Smooth muscle cell (in vitro differentiated cells): ENCODE results near the gene ASCL1. TPM values are rescaled to one million over a fixed set of nuclear protein-coding genes. Genes with fewer than 3 reads are reported as not detected.

ENCODE experiments used
- DNase-seq: peaks from one replicate; lab custom pipeline; 2025; ENCODE audit not compliant: unreplicated experiment; lab: John Stamatoyannopoulos, UW
- H2AFZ ChIP-seq: fragments of 200-600 bp; sonication (generic); 2 replicates; pipeline ENCODE4 v1.6.0; 2016; ENCODE audit warnings: antibody characterized with exemption, low read depth, mild to moderate bottlenecking
- H3F3A ChIP-seq: fragments of 200-600 bp; sonication (generic); 2 replicates; pipeline ENCODE4 v1.6.0; 2017; ENCODE audit warnings: antibody characterized with exemption, low read depth
- H3K27ac ChIP-seq: fragments of 200-600 bp; sonication (generic); 2 replicates; pipeline ENCODE4 v1.5.1; 2016; ENCODE audit warnings: low read depth, mild to moderate bottlenecking
- H3K27me3 ChIP-seq: fragments of 200-600 bp; sonication (generic); 2 replicates; pipeline ENCODE4 v1.6.1; 2016; ENCODE audit warnings: low read depth, mild to moderate bottlenecking
- H3K36me3 ChIP-seq: fragments of 200-600 bp; sonication (generic); 2 replicates; pipeline ENCODE4 v1.5.1; 2016; ENCODE audit warnings: low read depth
- H3K4me1 ChIP-seq: fragments of 200-600 bp; sonication (generic); 2 replicates; pipeline ENCODE4 v1.5.1; 2016; ENCODE audit warnings: low read depth
- H3K4me2 ChIP-seq: fragments of 200-600 bp; sonication (generic); 2 replicates; pipeline ENCODE4 v1.6.0; 2016; ENCODE audit warnings: mild to moderate bottlenecking
- H3K4me3 ChIP-seq: fragments of 200-600 bp; sonication (generic); 2 replicates; pipeline ENCODE4 v1.5.1; 2016; ENCODE audit warnings: mild to moderate bottlenecking
- H3K79me2 ChIP-seq: fragments of 200-600 bp; sonication (generic); 2 replicates; pipeline ENCODE4 v1.6.0; 2016; ENCODE audit warnings: low read depth, mild to moderate bottlenecking
- H3K9ac ChIP-seq: fragments of 200-600 bp; sonication (generic); 2 replicates; pipeline ENCODE4 v1.6.0; 2016; ENCODE audit warnings: low read depth
- H3K9me3 ChIP-seq: fragments of 200-600 bp; sonication (generic); replicated peaks from 2 replicates; pipeline ENCODE4 v1.5.1; 2016; ENCODE audit warnings: low read depth
- H4K20me1 ChIP-seq: fragments of 200-600 bp; sonication (generic); 2 replicates; pipeline ENCODE4 v1.6.0; 2016; ENCODE audit warnings: low read depth
- WGBS: methylation state at CpG from one replicate; pipeline ENCODE4 v1.1.7; 2016; ENCODE audit warnings: low lambda C conversion rate; 5-methylcytosine and 5-hydroxymethylcytosine counted together
- polyA plus RNA-seq: library from polyadenylated mRNA; unstranded; fragments of >200 nt; fragmentation: Nextera tagmentation; extraction: Ambion mirVana; gene quantifications from 2 replicates; pipeline ENCODE4 v1.2.1, GENCODE V29; 2016
- total RNA-seq: library from RNA; depleted of rRNA; stranded (reverse); fragments of >200 nt; gene quantifications from 2 replicates; pipeline ENCODE4 v1.2.3, GENCODE V29; 2014
- TF ChIP-seq, protein P1 (sequence below): fragments of 200-600 bp; sonication (generic); IDR thresholded peaks from 2 replicates; pipeline ENCODE4 v1.5.1; 2017; ENCODE audit warnings: borderline replicate concordance, mild to moderate bottlenecking, antibody characterized with exemption; ENCODE audit not compliant: insufficient read depth, poor library complexity, severe bottlenecking

ASCL1 gene
- total and polyA plus RNA-seq, 2 experiments from 2014 or later: not detected

- Histone ChIP-seq H3K36me3 (no peaks in the 10 kb centered on the region), H3K9ac (no peak overlapping the region), H3K9me3 (no peaks in the 10 kb centered on the region), H3K79me2 (no peaks in the 10 kb centered on the region), H3K4me1 (no peaks in the 10 kb centered on the region), H3F3A (no peaks in the 10 kb centered on the region), H3K27ac (no peak overlapping the region), H4K20me1 (no peaks in the 10 kb centered on the region), H3K27me3 (peaks cover 46% of the 10 kb centered on the region), H2AFZ (no peak overlapping the region), H3K4me2 (no peak overlapping the region), H3K4me3 (no peak overlapping the region)
- TF ChIP-seq, protein P1, sequence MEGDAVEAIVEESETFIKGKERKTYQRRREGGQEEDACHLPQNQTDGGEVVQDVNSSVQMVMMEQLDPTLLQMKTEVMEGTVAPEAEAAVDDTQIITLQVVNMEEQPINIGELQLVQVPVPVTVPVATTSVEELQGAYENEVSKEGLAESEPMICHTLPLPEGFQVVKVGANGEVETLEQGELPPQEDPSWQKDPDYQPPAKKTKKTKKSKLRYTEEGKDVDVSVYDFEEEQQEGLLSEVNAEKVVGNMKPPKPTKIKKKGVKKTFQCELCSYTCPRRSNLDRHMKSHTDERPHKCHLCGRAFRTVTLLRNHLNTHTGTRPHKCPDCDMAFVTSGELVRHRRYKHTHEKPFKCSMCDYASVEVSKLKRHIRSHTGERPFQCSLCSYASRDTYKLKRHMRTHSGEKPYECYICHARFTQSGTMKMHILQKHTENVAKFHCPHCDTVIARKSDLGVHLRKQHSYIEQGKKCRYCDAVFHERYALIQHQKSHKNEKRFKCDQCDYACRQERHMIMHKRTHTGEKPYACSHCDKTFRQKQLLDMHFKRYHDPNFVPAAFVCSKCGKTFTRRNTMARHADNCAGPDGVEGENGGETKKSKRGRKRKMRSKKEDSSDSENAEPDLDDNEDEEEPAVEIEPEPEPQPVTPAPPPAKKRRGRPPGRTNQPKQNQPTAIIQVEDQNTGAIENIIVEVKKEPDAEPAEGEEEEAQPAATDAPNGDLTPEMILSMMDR: no peak
- DNase-seq: no peak
Observed at GRCh38 chr12:102920271-102920670, 37.2 kb upstream of the ASCL1 start.

- TF ChIP-seq, protein P1: no peak
- Histone ChIP-seq H2AFZ (no peak overlapping the region), H3K36me3 (no peaks in the 10 kb centered on the region), H3K27me3 (peaks cover 50% of the 10 kb centered on the region), H3K4me3 (no peak overlapping the region), H3K79me2 (no peaks in the 10 kb centered on the region), H3K4me2 (no peak overlapping the region), H3K4me1 (no peaks in the 10 kb centered on the region), H3K9me3 (no peaks in the 10 kb centered on the region), H3K27ac (no peak overlapping the region), H3K9ac (no peak overlapping the region), H4K20me1 (no peaks in the 10 kb centered on the region), H3F3A (no peaks in the 10 kb centered on the region)
- no peak for DNase-seq
Observed at GRCh38 chr12:102921240-102921639, 36.2 kb upstream of the ASCL1 start.

- Histone ChIP-seq H3F3A (no peaks in the 10 kb centered on the region), H3K27me3 (peaks cover 29% of the 10 kb centered on the region)
Observed at GRCh38 chr12:102927220-102927619, 30.3 kb upstream of the ASCL1 start.

DNA sequence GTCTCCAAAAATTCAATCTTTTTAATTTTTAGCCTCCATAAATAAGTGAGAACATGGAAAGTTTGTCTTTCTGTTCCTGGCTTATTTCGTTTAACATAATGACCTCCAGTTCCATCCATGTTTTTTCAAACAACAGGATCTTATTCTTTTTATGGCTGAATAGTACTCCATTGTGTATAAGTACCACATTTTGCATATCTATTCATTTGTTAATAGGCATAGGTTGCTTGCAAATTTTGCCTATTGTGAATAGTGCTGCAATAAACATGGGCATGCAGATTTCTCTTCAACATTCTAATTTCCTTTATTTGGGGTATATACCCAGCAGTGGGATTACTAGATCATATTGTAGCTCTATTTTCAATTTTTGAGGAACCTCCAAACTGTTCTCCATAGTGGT is 24.3 kb upstream of the ASCL1 start:
- Histone ChIP-seq H3K4me1 (no peaks in the 10 kb centered on the region), H3K36me3 (no peaks in the 10 kb centered on the region), H3K9me3 (no peaks in the 10 kb centered on the region), H4K20me1 (no peaks in the 10 kb centered on the region), H2AFZ (no peak overlapping the region), H3F3A (no peaks in the 10 kb centered on the region), H3K9ac (no peak overlapping the region), H3K79me2 (no peaks in the 10 kb centered on the region), H3K4me3 (no peak overlapping the region), H3K27ac (no peak overlapping the region), H3K27me3 (no peaks in the 10 kb centered on the region), H3K4me2 (no peak overlapping the region)
- no peak for DNase-seq
- WGBS: 61% methylated on average over 1 of the region's 1 CpG
- TF ChIP-seq, protein P1: no peak

More at GRCh38 chr12:102927220-102927619, 30.3 kb upstream of the ASCL1 start:
- Histone ChIP-seq H3K4me1 (no peaks in the 10 kb centered on the region), H3K4me3 (no peak overlapping the region), H4K20me1 (no peaks in the 10 kb centered on the region), H2AFZ (no peak overlapping the region), H3K27ac (no peak overlapping the region), H3K9me3 (no peaks in the 10 kb centered on the region), H3K36me3 (no peaks in the 10 kb centered on the region), H3K9ac (no peak overlapping the region), H3K79me2 (no peaks in the 10 kb centered on the region), H3K4me2 (no peak overlapping the region)
- no peak for DNase-seq
- TF ChIP-seq, protein P1: no peak
